GM10248 (cell line): ENCODE results near the gene FAT4.

Experiments
- CTCF ChIA-PET: fragments of 300-600 bp; sonication (Branson Sonifier 250); formaldehyde crosslinking; extraction: SDS; loops from one replicate; lab custom pipeline; 2021; ENCODE audit warnings: antibody characterized with exemption; lab: Yijun Ruan, JAX
- POLR2A ChIA-PET: fragments of 350-650 bp; sonication (Branson Sonifier 250); formaldehyde crosslinking; extraction: SDS; loops from one replicate; lab custom pipeline; 2020; ENCODE audit warnings: antibody characterized with exemption; lab: Yijun Ruan, JAX
- DNase-seq: peaks from one replicate; pipeline ENCODE4 v3.0.0; 2012; ENCODE audit errors: extremely low spot score
- CTCF ChIP-seq: IDR thresholded peaks from 2 replicates; pipeline ENCODE4 v1.5.1; 2012; ENCODE audit warnings: mild to moderate bottlenecking, low read depth; ENCODE audit errors: extremely low read depth, missing control alignments, control extremely low read depth

Gene FAT4

DNA sequence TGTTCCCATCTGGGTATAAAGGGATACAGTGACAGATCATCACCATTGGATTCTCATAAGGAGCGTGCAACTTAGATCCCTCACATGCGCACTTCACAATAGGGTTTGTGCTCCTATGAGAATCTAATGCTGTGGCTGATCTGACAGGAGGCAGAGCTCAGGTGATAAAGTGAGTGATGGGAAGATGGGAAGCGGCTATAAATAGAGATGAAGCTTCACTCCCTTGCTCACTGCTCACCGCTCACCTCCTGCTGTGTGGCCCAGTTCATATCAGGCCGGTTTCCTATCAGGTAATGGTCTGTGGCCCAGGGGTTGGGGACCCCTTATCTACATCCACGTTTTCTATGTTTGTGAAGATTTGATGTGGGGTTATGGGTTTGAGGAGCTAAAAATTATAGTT, 43.7 kb downstream of the FAT4 start:
- no peak for DNase-seq
- POLR2A ChIA-PET = no interaction called here
- CTCF ChIA-PET = no interaction called here
- no peak for TF ChIP-seq CTCF

GRCh38 chr4:125359363-125359762, 44.6 kb downstream of the FAT4 start:
- no peak for DNase-seq
- ChIA-PET CTCF (no interaction called here), POLR2A (no interaction called here)
- TF ChIP-seq CTCF = no peak

DNA sequence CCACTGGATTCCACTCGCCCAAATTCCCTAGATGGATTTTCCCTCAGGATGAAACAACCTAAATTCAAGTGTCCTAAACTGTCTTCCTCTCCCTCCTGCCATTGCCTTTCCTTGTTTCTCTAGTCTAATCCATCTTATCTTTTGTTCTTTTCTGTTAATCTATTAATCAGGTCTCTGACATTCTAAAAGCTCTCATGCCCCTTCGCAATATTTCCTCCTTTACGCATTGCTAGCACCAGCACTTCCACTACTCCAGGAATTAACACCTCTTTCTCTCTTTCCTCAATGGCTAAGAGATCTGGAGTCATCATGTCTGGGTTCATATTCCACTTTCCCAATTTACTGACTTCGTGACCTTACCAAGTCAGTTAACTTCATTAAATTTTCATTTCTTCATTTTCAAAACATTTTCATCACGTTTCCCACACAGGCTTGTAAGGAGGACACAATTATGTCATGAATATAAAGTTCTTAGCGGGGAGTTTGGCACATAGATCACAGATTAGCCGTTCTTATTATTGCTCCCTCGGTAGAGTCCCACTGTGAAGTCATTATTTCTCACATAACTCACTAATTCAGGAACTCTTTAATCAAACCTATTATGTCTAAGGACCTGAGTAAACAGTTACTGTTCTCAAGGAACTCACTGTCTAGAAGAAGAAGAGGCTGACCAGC, 45.3 kb downstream of the FAT4 start:
- POLR2A ChIA-PET = no interaction called here
- CTCF ChIA-PET = no interaction called here
- TF ChIP-seq CTCF = no peak
- no peak for DNase-seq

DNA sequence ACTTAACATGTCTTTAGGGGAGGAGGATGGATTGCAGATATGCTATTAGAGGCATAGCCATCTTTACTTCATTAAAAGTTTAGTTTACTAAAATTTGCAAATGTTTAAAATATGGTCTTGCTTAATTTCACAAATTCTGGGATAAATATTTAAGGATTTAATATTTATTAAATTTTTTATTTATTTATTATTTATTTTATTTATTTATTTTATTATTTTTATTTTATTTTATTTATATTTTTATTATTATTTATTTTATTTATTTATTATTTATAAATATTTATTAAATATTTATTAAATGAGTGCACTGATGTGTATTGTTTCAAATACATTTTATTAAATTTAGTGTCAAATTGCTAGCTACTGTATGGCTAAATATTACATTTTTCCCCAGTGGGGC, 46.0 kb downstream of the FAT4 start:
- CTCF ChIA-PET = no interaction called here
- TF ChIP-seq CTCF = no peak
- DNase-seq = no peak
- POLR2A ChIA-PET = no interaction called here
